Measurements from ENCODE around the gene PCNX1.
"Not testable (repeated sequence)": the region's sequence is repeated elsewhere in the genome, so short reads cannot be mapped to it uniquely, and the experiment has no call there.

Gene PCNX1

GRCh38 chr14:71012888-71013287 lies 105.6 kb downstream of the PCNX1 start:
- Mint-ChIP-seq H3K9me3 (no peaks in the 10 kb centered on the region), H3K36me3 (peaks cover 30 to 44% of the 10 kb centered on the region in 2 donors), H3K27me3 (no peaks in the 10 kb centered on the region), H3K4me3 (no peak overlapping the region), H3K27ac (no peak overlapping the region), H3K4me1 (peaks cover 0 to 3% of the 10 kb centered on the region in 2 donors)
- ATAC-seq (replicated peaks) = no peak
- no peak for DNase-seq

GRCh38 chr14:71013551-71014192 lies 106.4 kb downstream of the PCNX1 start:
- ATAC-seq (replicated peaks) (no peak), DNase-seq (no peak)
- Mint-ChIP-seq H3K4me3 (no peak overlapping the region), H3K27me3 (no peaks in the 10 kb centered on the region), H3K9me3 (no peaks in the 10 kb centered on the region), H3K27ac (no peak overlapping the region), H3K4me1 (peaks cover 0 to 3% of the 10 kb centered on the region in 2 donors), H3K36me3 (peaks cover 30 to 45% of the 10 kb centered on the region in 2 donors)

DNA sequence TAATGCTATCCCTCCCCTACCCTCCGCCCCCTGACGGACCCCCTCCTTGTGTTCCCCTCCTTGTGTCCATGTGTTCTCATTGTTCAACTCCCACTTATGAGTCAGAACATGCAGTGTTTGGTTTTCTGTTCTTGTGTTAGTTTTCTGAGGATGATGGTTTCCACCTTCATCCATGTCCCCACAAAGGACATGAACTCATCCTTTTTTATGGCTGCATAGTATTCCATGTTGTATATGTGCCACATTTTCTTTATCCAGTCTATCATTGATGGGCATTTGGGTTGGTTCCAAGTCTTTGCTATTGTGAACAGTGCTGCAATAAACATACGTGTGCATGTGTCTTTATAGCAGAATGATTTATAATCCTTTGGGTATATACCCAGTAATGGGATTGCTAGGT lies 112.7 kb downstream of the PCNX1 start:
- Mint-ChIP-seq H3K9me3 (peaks cover 0 to 11% of the 10 kb centered on the region in 2 donors), H3K4me1 (peaks cover 5 to 13% of the 10 kb centered on the region in 2 donors), H3K36me3 (peaks cover 42 to 62% of the 10 kb centered on the region in 2 donors)
- not testable (repeated sequence) for DNase-seq; ATAC-seq (replicated peaks); H3K4me3 Mint-ChIP-seq; H3K27ac Mint-ChIP-seq; H3K27me3 Mint-ChIP-seq

DNA sequence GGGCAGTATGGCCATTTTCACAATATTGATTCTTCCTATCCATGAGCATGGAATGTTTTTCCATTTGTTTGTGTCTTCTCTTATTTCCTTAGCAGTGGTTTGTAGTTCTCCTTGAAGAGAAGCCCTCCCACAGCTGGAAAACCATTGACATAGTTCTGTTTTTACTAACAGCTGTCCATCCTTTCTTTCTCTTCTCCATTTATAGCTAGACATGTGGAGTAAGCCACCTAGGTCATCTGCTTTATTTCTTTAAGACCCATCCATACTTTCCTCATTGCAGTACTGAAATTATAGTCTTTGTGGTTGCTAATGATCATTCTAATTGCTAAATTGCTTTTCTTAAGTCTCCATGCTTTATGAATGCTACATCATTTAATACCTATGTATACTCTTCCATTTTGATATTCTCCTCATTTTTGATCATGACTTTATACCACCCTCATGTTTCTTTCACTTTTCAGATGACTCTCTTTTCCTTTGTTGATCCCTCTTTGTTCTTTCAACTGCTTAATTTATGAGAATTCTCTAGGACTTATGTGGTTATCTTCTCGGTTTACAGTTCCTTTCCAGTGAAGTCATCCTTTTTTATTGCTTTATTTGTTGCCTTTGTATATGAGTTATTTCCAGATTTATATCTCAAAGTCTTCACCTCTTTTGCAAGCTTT lies 114.2 kb downstream of the PCNX1 start:
- Mint-ChIP-seq H3K4me1 (peaks cover 5 to 13% of the 10 kb centered on the region in 2 donors), H3K27ac (no peak overlapping the region), H3K4me3 (no peak overlapping the region), H3K36me3 (peaks cover 34 to 50% of the 10 kb centered on the region in 2 donors), H3K27me3 (no peaks in the 10 kb centered on the region), H3K9me3 (peaks cover 0 to 11% of the 10 kb centered on the region in 2 donors)
- no peak for ATAC-seq (replicated peaks)
- no peak for DNase-seq

DNA sequence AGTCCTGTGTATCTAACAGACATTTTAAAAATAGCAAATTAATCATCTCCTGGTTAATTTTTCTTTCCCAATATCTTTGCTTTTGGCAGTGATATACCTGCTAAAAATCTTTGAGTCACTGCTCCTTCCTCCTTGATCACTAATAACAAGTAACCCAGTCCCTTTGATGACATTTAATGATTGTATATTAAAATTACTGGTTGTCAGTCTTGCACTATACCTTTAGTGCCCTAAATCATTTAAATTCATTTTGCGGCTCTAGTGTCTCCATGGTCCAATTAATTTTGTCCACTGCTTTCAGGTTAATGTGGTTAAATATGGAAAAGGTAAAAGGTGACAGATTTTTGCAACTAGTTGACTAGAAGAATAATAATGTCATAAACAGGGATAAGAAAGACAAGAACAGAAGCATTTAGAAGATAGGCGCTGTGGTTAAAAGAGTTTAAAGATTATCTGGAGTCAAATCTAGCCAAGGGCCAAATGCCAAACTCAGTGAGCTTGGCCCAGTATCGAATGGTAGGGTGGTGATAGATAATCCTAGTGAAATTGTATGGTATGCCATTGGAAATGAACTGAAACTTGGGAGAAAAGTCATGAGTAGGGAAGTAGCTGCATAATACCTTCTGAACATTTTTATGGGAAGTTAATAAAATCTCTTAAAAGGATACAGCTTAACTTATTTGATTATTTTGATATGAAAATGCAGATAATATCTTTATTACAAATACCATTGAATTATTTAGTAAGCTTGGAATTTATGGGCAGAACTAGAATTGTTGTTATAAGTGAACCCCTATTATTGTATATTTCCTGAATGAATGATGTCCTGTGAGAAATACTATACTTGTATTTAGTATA lies 115.0 kb downstream of the PCNX1 start:
- H3K27ac Mint-ChIP-seq = no peak overlapping the region
- H3K4me3 Mint-ChIP-seq = no peak overlapping the region
- H3K9me3 Mint-ChIP-seq = peaks cover 0 to 11% of the 10 kb centered on the region in 2 donors
- peaks cover 5 to 13% of the 10 kb centered on the region in 2 donors for H3K4me1 Mint-ChIP-seq
- DNase-seq (no peak), ATAC-seq (replicated peaks) (no peak)
- no peaks in the 10 kb centered on the region for H3K27me3 Mint-ChIP-seq
- H3K36me3 Mint-ChIP-seq = peaks cover 33 to 42% of the 10 kb centered on the region in 2 donors

DNA sequence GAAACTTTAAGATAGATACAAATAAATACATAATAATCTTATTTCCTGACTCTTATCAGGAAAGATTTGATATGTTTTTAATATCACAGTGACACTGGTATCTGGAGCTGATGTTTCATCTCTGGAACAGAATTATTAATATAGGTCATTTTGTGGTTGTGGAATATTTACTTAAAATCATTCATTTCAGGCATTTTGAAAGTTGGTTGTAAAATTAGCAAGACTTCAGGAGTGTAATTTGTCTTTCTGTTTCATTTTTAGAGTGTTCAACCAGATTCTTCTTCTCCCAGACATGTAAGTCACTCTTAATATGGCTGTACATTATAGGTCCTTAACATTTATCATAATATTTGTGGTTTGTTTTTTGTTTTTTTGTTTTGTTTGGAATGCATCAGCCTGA lies 115.7 kb downstream of the PCNX1 start:
- no peak for ATAC-seq (replicated peaks)
- Mint-ChIP-seq H3K36me3 (peaks cover 34 to 41% of the 10 kb centered on the region in 2 donors), H3K4me1 (peaks cover 5 to 13% of the 10 kb centered on the region in 2 donors), H3K9me3 (peaks cover 0 to 11% of the 10 kb centered on the region in 2 donors), H3K27me3 (no peaks in the 10 kb centered on the region), H3K4me3 (no peak overlapping the region), H3K27ac (no peak overlapping the region)
- DNase-seq = no peak

GRCh38 chr14:71029236-71029781 lies 122.0 kb downstream of the PCNX1 start:
- peaks cover 15 to 25% of the 10 kb centered on the region in 2 donors for H3K36me3 Mint-ChIP-seq
- DNase-seq (no peak), ATAC-seq (replicated peaks) (no peak)
- H3K27ac Mint-ChIP-seq = no peak overlapping the region
- H3K9me3 Mint-ChIP-seq = no peaks in the 10 kb centered on the region
- H3K27me3 Mint-ChIP-seq = no peaks in the 10 kb centered on the region
- H3K4me3 Mint-ChIP-seq = no peak overlapping the region
- H3K4me1 Mint-ChIP-seq = no peaks in the 10 kb centered on the region

- H3K36me3 Mint-ChIP-seq = peaks cover 20 to 31% of the 10 kb centered on the region in 2 donors
- no peak overlapping the region for H3K4me3 Mint-ChIP-seq
- ATAC-seq (replicated peaks) (no peak), DNase-seq (no peak)
- H3K4me1 Mint-ChIP-seq = no peaks in the 10 kb centered on the region
- no peaks in the 10 kb centered on the region for H3K27me3 Mint-ChIP-seq
- H3K27ac Mint-ChIP-seq = no peak overlapping the region
- no peaks in the 10 kb centered on the region for H3K9me3 Mint-ChIP-seq
These were observed 123.7 kb downstream of the PCNX1 start for GRCh38 chr14:71031000-71031399.

DNA sequence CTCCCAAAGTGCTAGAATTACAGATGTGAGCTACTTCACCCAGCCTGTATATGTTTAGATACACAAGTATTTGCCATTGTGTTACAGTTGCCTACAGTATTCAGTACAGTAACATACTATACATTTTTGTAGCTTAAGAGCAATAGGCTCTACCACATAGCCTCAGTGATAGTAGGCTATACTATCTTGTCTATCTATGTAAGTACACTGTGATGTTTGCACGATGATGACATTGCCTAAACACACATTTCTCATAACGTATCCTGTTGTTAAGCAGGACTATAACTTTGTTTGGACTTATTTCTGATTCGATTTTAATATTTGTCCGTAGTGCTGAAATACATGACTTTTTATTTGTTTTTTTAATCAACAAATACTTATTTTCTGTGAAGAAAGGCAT lies 129.2 kb downstream of the PCNX1 start:
- no peak overlapping the region for H3K27ac Mint-ChIP-seq
- no peaks in the 10 kb centered on the region for H3K27me3 Mint-ChIP-seq
- DNase-seq = no peak
- no peak overlapping the region for H3K4me3 Mint-ChIP-seq
- H3K9me3 Mint-ChIP-seq = peaks cover 12 to 17% of the 10 kb centered on the region in 2 donors
- no peaks in the 10 kb centered on the region for H3K4me1 Mint-ChIP-seq
- ATAC-seq (replicated peaks) = no peak
- H3K36me3 Mint-ChIP-seq = peaks cover 44 to 53% of the 10 kb centered on the region in 2 donors

DNA sequence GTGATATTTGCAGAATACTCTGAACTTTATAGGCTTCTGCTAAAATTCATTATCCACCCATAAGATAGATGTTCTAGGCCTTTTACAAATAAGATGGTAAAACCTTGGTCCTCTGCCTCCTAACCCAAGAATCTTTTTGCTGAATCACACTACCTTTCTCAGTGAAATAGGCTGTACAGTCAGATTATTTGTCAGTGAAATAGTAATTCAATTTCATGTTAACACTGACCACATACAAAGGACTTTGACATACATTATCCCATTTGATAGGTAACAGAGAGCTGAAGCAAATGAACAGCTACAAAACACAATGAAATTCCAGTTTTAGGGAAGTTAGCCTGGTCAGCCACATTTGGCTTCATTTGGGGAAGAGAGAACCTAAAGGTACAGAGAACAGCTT lies 141.1 kb downstream of the PCNX1 start:
- Mint-ChIP-seq H3K4me3 (no peak overlapping the region), H3K9me3 (peaks cover 0 to 2% of the 10 kb centered on the region in 2 donors), H3K27ac (no peak overlapping the region), H3K4me1 (peaks cover 1 to 4% of the 10 kb centered on the region in 2 donors), H3K27me3 (no peaks in the 10 kb centered on the region), H3K36me3 (peaks cover 16 to 32% of the 10 kb centered on the region in 2 donors)
- no peak for DNase-seq
- ATAC-seq (replicated peaks) = no peak

DNA sequence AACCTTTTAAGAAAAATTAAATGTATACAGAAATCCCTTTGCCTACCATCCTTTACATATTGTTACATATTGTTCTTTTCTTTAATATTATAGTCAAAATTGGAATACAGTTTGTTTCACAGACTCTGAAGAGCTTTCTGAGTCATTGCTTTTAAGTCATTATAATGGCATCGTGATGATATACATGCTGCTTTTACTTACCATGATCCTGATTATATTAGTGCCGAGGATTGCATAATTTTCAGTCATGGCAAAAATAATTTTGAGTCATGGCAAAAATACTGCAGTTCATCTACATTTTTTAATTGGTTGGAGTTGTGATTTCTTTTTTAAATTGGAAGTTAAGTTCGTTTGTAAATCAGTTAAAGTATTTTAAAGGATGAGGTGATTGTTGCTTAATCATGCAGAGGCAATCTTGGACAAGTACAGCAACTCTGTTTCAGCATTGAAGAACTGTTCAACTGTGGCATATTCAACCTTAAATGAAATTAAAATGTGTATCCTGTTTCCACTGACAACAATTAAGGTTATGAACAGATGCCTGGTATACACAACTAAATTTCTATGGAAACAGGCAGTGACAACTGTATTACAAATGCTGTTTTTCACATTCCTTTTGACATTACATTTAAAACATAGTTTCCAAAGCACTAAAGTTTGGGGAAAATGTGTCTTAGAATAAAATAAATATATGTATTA lies 142.3 kb downstream of the PCNX1 start:
- Mint-ChIP-seq H3K4me1 (peaks cover 0 to 1% of the 10 kb centered on the region in 2 donors), H3K27me3 (no peaks in the 10 kb centered on the region), H3K36me3 (peaks cover 6 to 25% of the 10 kb centered on the region in 2 donors), H3K27ac (no peak overlapping the region), H3K4me3 (no peak overlapping the region), H3K9me3 (no peaks in the 10 kb centered on the region)
- no peak for ATAC-seq (replicated peaks)
- no peak for DNase-seq

- DNase-seq = no peak
- Mint-ChIP-seq H3K9me3 (no peaks in the 10 kb centered on the region), H3K27me3 (no peaks in the 10 kb centered on the region), H3K36me3 (peaks cover 6 to 21% of the 10 kb centered on the region in 2 donors), H3K27ac (no peak overlapping the region), H3K4me3 (no peak overlapping the region), H3K4me1 (peaks cover 0 to 1% of the 10 kb centered on the region in 2 donors)
- ATAC-seq (replicated peaks) = no peak
These were observed 143.1 kb downstream of the PCNX1 start for GRCh38 chr14:71050227-71050823.

GRCh38 chr14:71054706-71055105 lies 147.4 kb downstream of the PCNX1 start:
- Mint-ChIP-seq H3K27ac (no peak overlapping the region), H3K36me3 (peaks cover 16 to 22% of the 10 kb centered on the region in 2 donors), H3K4me3 (no peak overlapping the region), H3K4me1 (no peaks in the 10 kb centered on the region), H3K27me3 (no peaks in the 10 kb centered on the region), H3K9me3 (no peaks in the 10 kb centered on the region)
- ATAC-seq (replicated peaks) = no peak
- no peak for DNase-seq

All from stimulated activated naive B cell treated with anti-CD40 and anti-IgM and Interleukin-4, amounts not matched to agents 10 μg/mL and 1 μg/mL and 100 μg/mL, for 72 hours (primary cell).